ENCODE data around the gene FCRL4.

- TF ChIP-seq CTCF (IDR thresholded peaks at IDR 0.05; ENCODE audit: insufficient read depth, low read depth, low read length) (no peak), EZH2 (IDR thresholded peaks at IDR 0.05; ENCODE audit: insufficient read depth, low read length) (no peak)
These were observed 58.3 kb downstream of the FCRL4 start for GRCh38 chr1:157539568-157539967.
